Mucosa of descending colon (tissue), 3 donors: ENCODE measurements around the gene EPHB6. TPM values are rescaled to one million over a fixed set of nuclear protein-coding genes. Genes with fewer than 3 reads are reported as not detected.

ENCODE experiments used
- ATAC-seq: fragments of 200-7000 bp; cut with Tn5 transposase; one replicate; pipeline ENCODE4 v1.9.1; 2020; ENCODE audit warnings: mild to moderate bottlenecking, moderate library complexity
- DNase-seq, 3 donors: peaks; one replicate each; pipeline ENCODE4 v3.0.0-alpha.2; 2020
- H3K36me3 ChIP-seq: fragments of 200-600 bp; one replicate; pipeline ENCODE4 v1.8.0; 2021; ENCODE audit warnings: low read depth, mild to moderate bottlenecking
- H3K4me1 ChIP-seq: fragments of 200-600 bp; one replicate; pipeline ENCODE4 v1.8.0; 2021; ENCODE audit warnings: low read depth, mild to moderate bottlenecking
- H3K4me3 ChIP-seq: fragments of 200-600 bp; one replicate; pipeline ENCODE4 v1.8.0; 2021; ENCODE audit warnings: mild to moderate bottlenecking
- H3K9me3 ChIP-seq: fragments of 200-600 bp; one replicate; pipeline ENCODE4 v1.8.0; 2021; ENCODE audit warnings: mild to moderate bottlenecking
- CTCF ChIP-seq: fragments of 200-600 bp; IDR thresholded peaks from one replicate; pipeline ENCODE4 v1.8.0; 2022; ENCODE audit warnings: antibody characterized with exemption, mild to moderate bottlenecking
- intact Hi-C, 2 donors: fragments of 100-400 bp; cut with DNase I in 1 of 2; cut with micrococcal nuclease in 1 of 2; formaldehyde crosslinking; loops; one replicate each; pipeline versions ENCODE4 v1.11.0 to v1.11.1; 2022; cut with DNase I, micrococcal nuclease
- total RNA-seq, 3 donors: library from RNA; stranded (reverse); fragmentation: NEBNext Ultra II Directional in 2 of 3; extraction: Animal tissue kit (Norgen Biotek cat#: 25700) in 2 of 3; gene quantifications; one replicate each; pipeline versions ENCODE4 v1.2.1 to v1.2.4, GENCODE V29; 2021 to 2023
- donor health status: DM: no; HTN: no; CAD: no; lungs with moderate emphysema.
- donor health status: DM: no; HTN: no; CAD: no.
- donor health status: DM: no; HTN: yes; CAD: no.

Gene EPHB6
- total RNA-seq, 3 donors from 2014 or later = 1.2 to 8.7 (median 2.6) TPM

- Histone ChIP-seq H3K4me3 (no peak overlapping the region), H3K9me3 (no peaks in the 10 kb centered on the region), H3K4me1 (no peaks in the 10 kb centered on the region), H3K36me3 (no peaks in the 10 kb centered on the region)
- ATAC-seq (no peak), DNase-seq (no peak)
- no peak for TF ChIP-seq CTCF
- intact Hi-C loops = no loop called here
These were observed 41.3 kb downstream of the EPHB6 start for GRCh38 chr7:142896151-142896550.

DNA sequence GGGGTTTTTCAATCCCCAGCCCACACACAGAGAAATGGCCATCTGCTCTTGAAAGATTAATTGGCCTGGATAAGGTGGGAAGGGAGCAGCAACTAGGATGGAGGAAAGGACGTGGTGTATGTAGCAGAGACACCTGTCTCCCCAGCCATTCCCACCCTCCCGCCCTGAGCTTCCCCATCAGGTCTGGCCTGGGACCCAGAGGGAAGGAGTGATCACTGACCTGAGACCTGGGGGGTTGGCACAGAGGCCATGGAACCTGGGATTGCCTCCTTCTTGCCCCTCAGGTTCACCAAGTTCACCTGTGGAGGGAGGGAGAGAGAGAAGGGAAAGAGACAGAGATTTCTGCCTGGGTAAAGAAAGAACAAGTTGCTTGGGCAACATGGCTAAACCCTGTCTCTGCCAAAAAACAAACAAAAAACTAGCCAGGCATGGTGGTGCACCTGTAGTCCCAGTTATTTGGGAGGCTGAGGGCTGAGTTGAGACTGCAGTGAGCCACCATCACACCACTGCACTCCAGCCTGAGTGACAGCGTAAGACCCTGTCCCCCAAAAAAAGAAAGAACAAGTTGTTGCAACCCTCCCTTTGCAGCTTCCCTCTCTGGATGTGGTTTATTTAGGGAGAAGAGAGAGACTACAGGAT, 42.0 kb downstream of the EPHB6 start:
- TF ChIP-seq CTCF = no peak
- ATAC-seq = no peak
- no peaks in the 10 kb centered on the region for H3K9me3 ChIP-seq
- no peak overlapping the region for H3K4me3 ChIP-seq
- DNase-seq = no peak
- no peaks in the 10 kb centered on the region for H3K4me1 ChIP-seq
- intact Hi-C loops = no loop called here
- no peaks in the 10 kb centered on the region for H3K36me3 ChIP-seq

GRCh38 chr7:142897691-142898090, 42.8 kb downstream of the EPHB6 start:
- ATAC-seq = no peak
- Histone ChIP-seq H3K4me3 (no peak overlapping the region), H3K36me3 (no peaks in the 10 kb centered on the region), H3K9me3 (no peaks in the 10 kb centered on the region), H3K4me1 (no peaks in the 10 kb centered on the region)
- TF ChIP-seq CTCF = no peak
- no peak for DNase-seq
- intact Hi-C loops = no loop called here

DNA sequence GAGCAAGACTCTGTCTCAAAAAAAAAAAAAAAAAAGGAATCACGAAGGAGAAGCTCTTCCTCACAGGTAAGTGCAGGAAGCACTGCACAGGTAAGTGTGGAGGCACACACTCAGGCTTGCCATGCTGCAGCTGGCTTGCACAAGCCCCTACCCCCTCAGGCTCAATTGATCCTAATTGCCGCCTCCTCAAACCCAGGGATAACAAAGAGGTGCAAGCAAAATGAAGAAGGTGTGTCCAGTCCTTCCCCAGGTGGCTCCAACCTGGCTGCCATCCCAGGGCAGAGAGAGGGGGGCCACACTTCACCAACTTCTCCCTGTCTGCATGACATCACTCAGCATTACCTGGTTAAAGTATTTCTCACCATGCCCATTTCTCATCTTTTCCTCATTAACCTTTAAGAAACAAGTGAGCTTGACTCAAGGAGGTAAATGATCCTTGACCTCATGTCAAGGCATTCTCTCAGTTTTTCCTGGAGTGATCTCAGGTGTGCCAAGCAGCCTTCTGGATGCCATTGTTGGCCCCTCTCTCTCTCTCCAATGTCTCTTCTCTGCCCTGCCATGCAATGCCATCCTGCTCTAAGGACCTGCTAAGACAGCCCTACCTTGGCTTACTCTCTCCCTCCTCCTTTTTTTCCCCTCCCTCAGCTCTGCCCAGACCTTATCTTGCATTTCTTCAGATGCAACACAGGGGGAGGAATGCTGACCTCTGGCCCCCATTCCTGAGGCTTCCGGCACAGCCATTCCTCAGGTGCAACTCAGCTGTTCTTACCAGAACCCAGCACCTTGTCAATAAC, 43.7 kb downstream of the EPHB6 start:
- no peak overlapping the region for H3K4me3 ChIP-seq
- no peaks in the 10 kb centered on the region for H3K36me3 ChIP-seq
- TF ChIP-seq CTCF = no peak
- no peaks in the 10 kb centered on the region for H3K9me3 ChIP-seq
- no peak for DNase-seq
- H3K4me1 ChIP-seq = no peaks in the 10 kb centered on the region
- ATAC-seq = no peak
- intact Hi-C loops = no loop called here

DNA sequence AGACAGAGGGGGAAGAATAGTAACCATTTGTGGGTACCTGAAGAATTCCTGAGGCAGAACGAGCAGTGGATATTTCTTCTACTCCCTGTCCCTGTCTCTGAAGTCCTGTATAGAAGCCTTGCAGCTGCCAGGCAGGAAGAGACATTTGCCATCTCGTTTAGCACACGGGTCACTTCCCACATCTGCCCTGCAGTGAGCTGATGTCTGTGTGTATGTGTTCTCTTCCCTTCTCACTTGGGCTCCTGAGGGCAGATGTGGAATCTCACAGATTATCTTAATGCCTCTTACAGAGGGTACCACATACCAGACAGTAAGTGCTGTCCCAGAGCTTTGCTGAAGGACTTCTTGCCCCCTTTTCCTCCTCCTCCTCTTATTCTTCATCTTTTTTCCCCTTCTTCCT, 44.8 kb downstream of the EPHB6 start:
- H3K9me3 ChIP-seq = no peaks in the 10 kb centered on the region
- ATAC-seq = no peak

More for the DNA sequence above, 44.8 kb downstream of the EPHB6 start:
- intact Hi-C loops = no loop called here
- no peaks in the 10 kb centered on the region for H3K36me3 ChIP-seq
- H3K4me3 ChIP-seq = no peak overlapping the region
- no peak for DNase-seq
- no peak for TF ChIP-seq CTCF
- no peaks in the 10 kb centered on the region for H3K4me1 ChIP-seq
